ENCODE data around the gene NFKBIB.
"Not testable (repeated sequence)": the region's sequence is repeated elsewhere in the genome, so short reads cannot be mapped to it uniquely, and the experiment has no call there.

DNA sequence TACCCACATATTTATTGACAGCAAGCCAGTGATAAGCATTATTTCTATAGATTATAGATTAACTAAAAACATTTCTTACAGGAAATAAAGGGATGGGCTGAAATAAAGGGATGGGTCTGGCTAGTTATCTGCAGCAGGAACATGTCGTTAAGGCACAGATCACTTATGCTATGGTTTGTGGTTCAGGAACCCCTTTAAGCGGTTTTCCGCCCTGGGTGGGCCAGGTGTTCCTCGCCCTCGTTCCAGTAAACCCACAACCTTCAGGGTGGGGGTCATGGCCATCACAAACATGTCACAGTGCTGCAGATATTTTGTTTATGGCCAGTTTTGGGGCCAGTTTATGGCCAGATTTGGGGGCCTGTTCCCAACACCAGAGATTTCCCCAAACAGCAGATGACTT lies 41.7 kb downstream of the NFKBIB start:
- TF ChIP-seq, protein P1, sequence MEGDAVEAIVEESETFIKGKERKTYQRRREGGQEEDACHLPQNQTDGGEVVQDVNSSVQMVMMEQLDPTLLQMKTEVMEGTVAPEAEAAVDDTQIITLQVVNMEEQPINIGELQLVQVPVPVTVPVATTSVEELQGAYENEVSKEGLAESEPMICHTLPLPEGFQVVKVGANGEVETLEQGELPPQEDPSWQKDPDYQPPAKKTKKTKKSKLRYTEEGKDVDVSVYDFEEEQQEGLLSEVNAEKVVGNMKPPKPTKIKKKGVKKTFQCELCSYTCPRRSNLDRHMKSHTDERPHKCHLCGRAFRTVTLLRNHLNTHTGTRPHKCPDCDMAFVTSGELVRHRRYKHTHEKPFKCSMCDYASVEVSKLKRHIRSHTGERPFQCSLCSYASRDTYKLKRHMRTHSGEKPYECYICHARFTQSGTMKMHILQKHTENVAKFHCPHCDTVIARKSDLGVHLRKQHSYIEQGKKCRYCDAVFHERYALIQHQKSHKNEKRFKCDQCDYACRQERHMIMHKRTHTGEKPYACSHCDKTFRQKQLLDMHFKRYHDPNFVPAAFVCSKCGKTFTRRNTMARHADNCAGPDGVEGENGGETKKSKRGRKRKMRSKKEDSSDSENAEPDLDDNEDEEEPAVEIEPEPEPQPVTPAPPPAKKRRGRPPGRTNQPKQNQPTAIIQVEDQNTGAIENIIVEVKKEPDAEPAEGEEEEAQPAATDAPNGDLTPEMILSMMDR (IDR thresholded peaks at IDR 0.05; ENCODE audit: low read length) = not testable (repeated sequence)
- not testable (repeated sequence) for TF ChIP-seq EZH2 (optimal IDR thresholded peaks at IDR 0.05; ENCODE audit: low read depth, low read length)
